Sigmoid colon (tissue), 4 donors: ENCODE measurements around the gene PCSK7.
"Not testable (repeated sequence)": the region's sequence is repeated elsewhere in the genome, so short reads cannot be mapped to it uniquely, and the experiment has no call there.

ENCODE experiments used
- CTCF ChIP-seq, 4 experiments: fragments of 450-650 bp in 3 of 4; fragments of 200-600 bp in 1 of 4; IDR thresholded peaks; one replicate each; pipeline ENCODE4 v1.5.1; 2016 to 2019; ENCODE audit warnings: antibody characterized with exemption in 4 of 4, mild to moderate bottlenecking in 3 of 4, moderate library complexity in 2 of 4
- POLR2A ChIP-seq, 2 donors: fragments of 450-650 bp; IDR thresholded peaks; one replicate each; pipeline ENCODE4 v1.6.1; 2016; ENCODE audit warnings: antibody characterized with exemption in 2 of 2, mild to moderate bottlenecking in 2 of 2, moderate library complexity in 2 of 2
- POLR2AphosphoS5 ChIP-seq, 4 donors: sonication (generic); formaldehyde crosslinking; IDR thresholded peaks; one replicate each; pipeline ENCODE4 v1.6.1; 2017; ENCODE audit warnings: antibody characterized with exemption in 4 of 4

GRCh38 chr11:117207481-117207880 is 24.4 kb downstream of the PCSK7 start:
- peak in 2 of 4 donors; percentile 46 to 55 for TF ChIP-seq POLR2AphosphoS5 (IDR thresholded peaks at IDR 0.05)
- not testable (repeated sequence) for TF ChIP-seq POLR2A, CTCF (IDR thresholded peaks at IDR 0.05)
